GM18861 (cell line): ENCODE measurements around the gene GGACT.
"Not testable (repeated sequence)": the region's sequence is repeated elsewhere in the genome, so short reads cannot be mapped to it uniquely, and the experiment has no call there.

Experiments
- ATAC-seq: cut with Tn5 transposase; IDR thresholded peaks from one replicate; pipeline ENCODE4 v1.9.1; 2021; ENCODE audit not compliant: unreplicated experiment

Gene GGACT

DNA sequence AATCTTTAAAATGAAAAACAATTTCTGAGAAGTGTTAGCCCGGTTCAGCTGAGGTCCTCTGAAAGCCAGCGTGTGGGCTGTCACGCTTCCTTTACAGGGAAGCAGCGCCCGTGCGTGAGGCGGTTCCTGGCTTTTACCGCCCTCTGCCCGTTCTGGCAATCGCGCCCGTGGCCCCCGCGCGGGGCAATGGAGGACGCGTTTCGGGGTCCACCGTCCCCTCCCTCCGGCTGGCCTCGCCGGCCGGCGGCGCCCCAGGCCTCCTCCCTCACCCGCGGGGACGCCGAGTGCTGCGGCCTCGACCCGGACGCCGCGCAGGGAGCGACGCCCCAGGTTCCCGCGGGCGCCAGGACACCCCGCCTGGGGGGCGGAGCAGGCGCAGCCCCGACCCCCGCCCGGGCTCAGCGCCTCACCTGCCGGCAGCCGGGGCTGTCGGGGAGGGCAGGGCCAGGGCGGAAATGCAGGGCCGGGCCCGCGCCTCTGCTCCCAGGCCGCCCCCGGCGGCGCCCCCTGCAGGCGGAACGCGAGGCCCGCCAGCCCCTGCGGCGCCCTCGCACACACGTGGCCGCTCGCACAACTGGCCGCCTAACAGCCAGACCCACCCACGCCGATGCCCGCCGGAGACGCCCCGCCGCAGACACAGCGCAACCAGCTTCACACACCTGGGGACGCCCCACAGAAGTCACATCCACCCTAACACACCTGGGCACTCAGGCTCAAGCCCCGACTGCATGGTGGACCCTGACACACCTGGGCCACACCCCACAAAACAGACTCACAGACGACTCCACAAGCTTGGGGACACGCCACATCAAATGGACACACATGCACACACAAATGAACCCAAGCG, at the start of gene GGACT:
TSS of gene GGACT (minus strand) at position 459 of the 847 bp plus-strand sequence. CDS start 56,198 bp downstream, outside the sequence.
- peak; percentile 95 for ATAC-seq

GRCh38 chr13:100637796-100638195, 49.2 kb upstream of the GGACT start:
- no peak for ATAC-seq

DNA sequence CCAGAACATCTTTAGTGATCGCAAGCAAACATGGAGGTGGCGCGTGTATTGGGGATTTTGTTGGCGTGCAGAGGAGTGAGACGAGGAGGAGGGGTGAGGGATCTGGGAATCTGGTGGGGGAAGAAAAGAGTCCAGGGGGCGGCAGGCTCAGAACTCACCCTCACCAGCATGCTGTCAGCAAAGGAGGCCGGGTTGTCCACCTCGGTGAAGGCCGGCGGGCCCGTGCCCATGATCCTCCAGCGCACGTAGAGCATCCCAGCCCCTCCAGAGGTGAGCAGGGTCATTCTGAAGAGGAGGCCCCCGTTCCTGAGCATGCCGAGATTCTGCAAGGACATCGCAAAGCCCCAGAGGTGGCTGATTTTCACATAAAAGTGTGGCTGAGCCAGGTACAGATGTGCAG, 48.8 kb upstream of the GGACT start:
- ATAC-seq: no peak

DNA sequence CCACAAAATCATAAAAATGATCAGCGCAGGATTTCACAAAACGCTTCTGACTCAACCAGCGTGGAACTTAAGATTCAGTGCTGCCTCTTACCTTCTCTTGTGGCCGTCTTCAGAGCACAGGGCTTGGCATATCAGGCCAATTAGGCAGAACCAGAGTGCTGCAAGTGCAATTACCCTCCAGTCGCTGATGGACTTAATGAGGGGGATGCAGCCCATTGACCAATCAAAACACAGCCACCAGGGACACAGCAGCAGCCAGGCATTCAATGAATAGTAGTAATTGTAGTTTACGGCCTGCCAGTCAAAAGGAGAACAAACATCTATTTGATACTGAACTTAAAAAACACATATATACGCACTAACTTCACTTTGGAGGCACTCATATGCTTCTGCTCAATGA, 47.9 kb upstream of the GGACT start:
- no peak for ATAC-seq

GRCh38 chr13:100636004-100636403, 47.4 kb upstream of the GGACT start:
- no peak for ATAC-seq

DNA sequence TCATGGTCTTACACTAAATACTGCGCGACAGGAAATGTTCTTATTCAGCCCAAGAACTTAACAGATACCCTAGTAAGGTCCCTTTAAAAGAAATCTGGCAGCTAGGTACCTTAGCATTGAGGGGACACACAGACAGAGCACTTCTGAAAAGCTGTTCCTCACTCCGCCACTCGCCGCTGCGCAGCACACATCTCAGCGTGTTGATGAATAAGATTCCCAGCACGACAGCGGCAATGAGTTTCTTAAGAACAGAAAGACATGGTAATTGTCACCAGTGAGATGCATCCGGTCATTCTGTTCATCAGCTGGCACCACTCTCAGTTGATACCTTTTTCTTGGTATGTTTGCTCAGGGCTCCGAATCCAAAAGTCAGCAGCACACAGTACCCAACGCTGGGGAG, 46.1 kb upstream of the GGACT start:
- ATAC-seq: no peak

DNA sequence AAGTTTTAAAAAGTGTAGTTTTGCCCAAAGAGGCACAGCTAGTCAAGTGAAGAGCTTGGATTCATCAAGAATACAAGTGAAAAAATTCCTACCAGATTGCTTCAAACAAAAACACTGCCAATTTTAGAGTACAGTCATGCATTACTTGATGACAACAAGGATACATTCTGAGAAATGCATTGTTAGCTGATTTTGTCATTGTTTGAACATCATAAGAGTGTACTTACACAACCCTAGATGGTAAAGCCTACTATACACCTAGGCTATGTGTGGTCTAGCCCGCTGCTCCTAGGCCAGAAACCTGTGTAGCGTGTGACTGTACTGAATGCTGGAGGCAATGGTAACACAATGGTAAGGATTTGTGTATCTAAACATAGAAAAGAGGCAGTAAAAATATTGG, 44.9 kb upstream of the GGACT start:
- no peak for ATAC-seq

DNA sequence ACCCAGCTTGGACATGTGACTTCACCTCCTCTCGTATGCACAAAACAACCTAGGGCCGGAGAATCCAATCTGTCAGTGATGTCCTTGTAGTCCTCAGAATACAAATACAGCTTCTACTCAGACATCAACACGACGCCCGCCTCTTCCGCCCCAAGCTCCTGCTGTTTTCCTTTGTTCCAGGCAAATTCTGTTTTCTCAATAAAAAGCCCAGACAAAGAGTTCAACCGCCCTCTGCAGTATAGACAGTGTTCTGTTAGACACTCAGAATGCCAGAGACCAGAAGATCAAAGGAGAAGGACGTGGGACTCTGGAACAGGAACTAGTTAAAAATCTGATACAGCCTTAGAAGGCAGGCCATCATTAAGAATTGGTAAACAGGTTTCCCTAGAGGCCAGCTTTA, 42.0 kb upstream of the GGACT start:
- no peak for ATAC-seq

DNA sequence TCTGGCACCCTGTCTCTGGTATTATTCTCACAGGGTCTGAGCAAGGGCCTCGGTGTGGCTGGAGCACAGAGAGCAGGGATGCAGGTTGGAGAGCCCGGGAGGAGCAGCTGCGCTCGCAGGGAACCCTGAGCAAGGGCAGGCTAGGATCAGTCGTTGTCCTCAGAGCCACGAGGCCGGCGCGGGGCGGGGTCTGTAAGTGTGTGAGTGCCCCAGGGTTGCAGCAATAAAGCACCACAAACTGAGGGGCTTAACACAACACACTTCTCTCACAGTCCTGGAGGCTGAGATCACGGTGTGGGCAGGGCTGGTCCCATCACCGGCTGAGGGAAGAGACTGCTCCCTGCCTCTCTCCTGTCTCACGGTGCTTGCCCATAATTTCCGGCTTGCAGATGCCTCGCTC, 38.5 kb upstream of the GGACT start:
- no peak for ATAC-seq

DNA sequence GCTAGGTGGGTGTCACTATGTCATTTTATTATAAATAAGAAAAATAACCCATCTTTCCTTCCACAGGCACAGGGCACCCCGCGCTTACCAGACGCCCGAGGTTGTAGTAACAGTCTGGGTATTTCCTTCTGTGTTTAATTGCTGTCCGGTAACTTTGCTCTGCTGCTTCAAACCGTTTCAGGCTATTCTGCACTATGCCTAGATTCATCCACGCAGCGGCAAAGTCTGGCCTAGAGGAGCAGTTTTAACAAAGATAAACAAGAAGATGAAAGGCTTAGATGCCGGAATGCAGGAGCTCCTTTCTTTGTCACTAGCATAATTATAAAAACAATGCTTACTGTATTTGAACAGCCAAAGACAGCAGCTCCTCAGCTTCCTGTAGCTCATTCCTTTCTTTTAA, 36.9 kb upstream of the GGACT start:
- ATAC-seq: no peak

DNA sequence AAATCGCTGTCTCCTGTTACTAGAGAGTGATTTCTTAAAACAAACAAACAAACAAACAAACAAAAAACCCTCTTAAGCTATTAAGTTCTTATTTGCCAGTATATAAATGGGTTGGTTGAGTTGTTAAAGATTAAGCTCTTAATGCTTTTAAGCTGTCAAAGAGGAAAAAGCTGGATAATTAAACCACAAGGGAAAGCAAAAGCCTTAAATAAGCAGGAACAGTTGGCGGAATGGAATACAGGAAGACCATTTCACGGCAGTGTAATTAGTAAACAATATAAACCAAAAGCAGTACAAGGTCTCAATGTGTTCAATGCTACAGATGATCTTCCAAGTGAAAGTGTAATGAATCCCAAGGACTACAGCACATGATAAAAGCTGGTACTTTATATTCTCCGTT, 32.2 kb upstream of the GGACT start:
- ATAC-seq: no peak

- no peak for ATAC-seq
These were observed 31.4 kb upstream of the GGACT start for GRCh38 chr13:100619940-100620339.

- ATAC-seq: not testable (repeated sequence)
These were observed 30.3 kb upstream of the GGACT start for GRCh38 chr13:100618897-100619296.

DNA sequence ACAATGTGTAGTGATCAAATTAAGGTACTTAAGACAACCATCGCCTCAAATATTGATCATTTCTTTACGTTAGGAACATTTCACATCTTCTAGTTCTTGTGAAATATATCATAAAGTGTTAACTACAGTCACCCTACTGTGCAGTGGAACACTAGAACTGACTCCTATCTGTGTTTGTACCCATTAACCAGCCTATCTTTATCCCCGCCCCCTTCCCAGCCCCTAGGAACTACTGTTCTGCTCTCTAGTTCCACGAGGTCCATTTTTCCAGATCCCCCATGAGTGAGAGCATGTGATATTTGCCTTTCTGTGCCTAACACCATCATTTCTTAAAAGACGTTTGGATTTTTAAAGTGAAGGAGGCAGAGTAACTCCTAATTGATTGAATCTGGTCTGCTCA, 24.4 kb upstream of the GGACT start:
- no peak for ATAC-seq

GRCh38 chr13:100611678-100612492, 23.3 kb upstream of the GGACT start:
- no peak for ATAC-seq

GRCh38 chr13:100610391-100611347, 22.1 kb upstream of the GGACT start:
- no peak for ATAC-seq

DNA sequence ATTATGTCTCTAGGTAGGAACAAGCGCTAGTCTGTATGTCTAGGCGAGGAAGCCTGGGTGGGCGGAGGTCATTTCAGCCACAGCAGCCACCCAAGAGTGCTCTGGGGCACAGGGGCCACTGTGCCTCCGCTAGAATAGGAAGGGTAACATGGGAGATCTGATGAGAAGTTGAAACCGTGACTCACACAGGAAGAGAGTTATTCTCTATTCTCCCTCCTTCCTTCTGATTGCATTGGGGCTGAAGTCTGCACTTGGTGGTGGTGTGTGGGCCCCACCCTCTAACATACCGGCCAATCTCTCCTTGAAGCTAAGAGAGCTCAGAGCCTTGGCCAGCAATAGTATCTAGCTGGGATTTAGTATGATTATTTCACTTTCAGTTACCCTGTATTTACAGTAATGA, 20.3 kb upstream of the GGACT start:
- ATAC-seq: peak; percentile 84

DNA sequence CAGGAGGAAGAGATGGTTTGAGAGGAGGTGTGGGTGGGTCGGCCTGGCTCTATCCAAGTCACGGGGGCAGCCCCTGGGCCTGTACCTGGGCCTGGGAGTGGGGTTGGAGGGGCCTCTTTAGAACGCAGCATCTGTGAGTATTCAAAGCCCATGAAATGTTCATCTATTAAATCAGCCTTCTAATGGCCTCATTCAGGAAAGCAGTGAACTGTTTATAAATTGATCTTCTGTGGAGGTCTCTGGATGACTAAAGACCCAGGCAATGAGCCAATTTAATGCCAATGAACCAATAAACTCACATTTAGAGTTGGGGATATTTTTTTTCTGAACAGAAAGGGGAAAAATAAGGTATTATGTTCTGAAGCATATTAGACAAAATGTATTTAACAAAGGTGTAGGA, 19.9 kb upstream of the GGACT start:
- no peak for ATAC-seq

GRCh38 chr13:100604918-100605710, 16.5 kb upstream of the GGACT start:
- no peak for ATAC-seq

- ATAC-seq: no peak
These were observed 14.0 kb upstream of the GGACT start for GRCh38 chr13:100602493-100603111.
